ENCODE data around the gene FCMR. TPM values are rescaled to one million over a fixed set of nuclear protein-coding genes. Genes with fewer than 3 reads are reported as not detected.

FCMR gene
- total RNA-seq, 1 donor from 2014 or later = not detected

GRCh38 chr1:206880314-206880713 is 41.4 kb downstream of the FCMR start:
- DNase-seq (ENCODE audit: low spot score) = no peak
- Mint-ChIP-seq H3K4me1 (ENCODE audit: low read depth) (no peaks in the 10 kb centered on the region), H3K27ac (ENCODE audit: unreplicated experiment) (no peak overlapping the region), H3K27me3 (ENCODE audit: low read depth) (peaks cover 12% of the 10 kb centered on the region), H3K9me3 (ENCODE audit: low read depth) (peaks cover 35% of the 10 kb centered on the region), H3K4me3 (ENCODE audit: unreplicated experiment) (no peak overlapping the region), H3K36me3 (ENCODE audit: low read depth) (no peaks in the 10 kb centered on the region)
- no peak for TF ChIP-seq CTCF (IDR thresholded peaks at IDR 0.05)

GRCh38 chr1:206878456-206878855 is 43.3 kb downstream of the FCMR start:
- Mint-ChIP-seq H3K27ac (ENCODE audit: unreplicated experiment) (no peak overlapping the region), H3K4me3 (ENCODE audit: unreplicated experiment) (no peak overlapping the region)

GRCh38 chr1:206875752-206876377 is 45.9 kb downstream of the FCMR start:
- no peak for DNase-seq (ENCODE audit: low spot score)
- Mint-ChIP-seq H3K36me3 (ENCODE audit: low read depth) (no peaks in the 10 kb centered on the region), H3K27ac (ENCODE audit: unreplicated experiment) (no peak overlapping the region), H3K27me3 (ENCODE audit: low read depth) (peaks cover 4% of the 10 kb centered on the region), H3K4me3 (ENCODE audit: unreplicated experiment) (no peak overlapping the region), H3K9me3 (ENCODE audit: low read depth) (peaks cover 37% of the 10 kb centered on the region), H3K4me1 (ENCODE audit: low read depth) (no peaks in the 10 kb centered on the region)
- no peak for TF ChIP-seq CTCF (IDR thresholded peaks at IDR 0.05)

More at GRCh38 chr1:206878456-206878855, 43.3 kb downstream of the FCMR start:
- DNase-seq (ENCODE audit: low spot score) = no peak
- no peaks in the 10 kb centered on the region for H3K36me3 Mint-ChIP-seq (ENCODE audit: low read depth)
- H3K4me1 Mint-ChIP-seq (ENCODE audit: low read depth) = no peaks in the 10 kb centered on the region
- peak; percentile 7 for TF ChIP-seq CTCF (IDR thresholded peaks at IDR 0.05)
- peaks cover 10% of the 10 kb centered on the region for H3K27me3 Mint-ChIP-seq (ENCODE audit: low read depth)
- H3K9me3 Mint-ChIP-seq (ENCODE audit: low read depth) = peaks cover 39% of the 10 kb centered on the region

- H3K27me3 Mint-ChIP-seq (ENCODE audit: low read depth) = peaks cover 16% of the 10 kb centered on the region
- no peaks in the 10 kb centered on the region for H3K36me3 Mint-ChIP-seq (ENCODE audit: low read depth)
- H3K4me3 Mint-ChIP-seq (ENCODE audit: unreplicated experiment) = no peak overlapping the region
- no peak for TF ChIP-seq CTCF (IDR thresholded peaks at IDR 0.05)
- DNase-seq (ENCODE audit: low spot score) = no peak
- no peak overlapping the region for H3K27ac Mint-ChIP-seq (ENCODE audit: unreplicated experiment)
- peaks cover 27% of the 10 kb centered on the region for H3K9me3 Mint-ChIP-seq (ENCODE audit: low read depth)
- no peaks in the 10 kb centered on the region for H3K4me1 Mint-ChIP-seq (ENCODE audit: low read depth)
Measured at GRCh38 chr1:206873603-206874188, 48.0 kb downstream of the FCMR start.

GRCh38 chr1:206872139-206872538 is 49.6 kb downstream of the FCMR start:
- Mint-ChIP-seq H3K4me3 (ENCODE audit: unreplicated experiment) (no peak overlapping the region), H3K27me3 (ENCODE audit: low read depth) (peaks cover 25% of the 10 kb centered on the region), H3K9me3 (ENCODE audit: low read depth) (peaks cover 17% of the 10 kb centered on the region), H3K27ac (ENCODE audit: unreplicated experiment) (no peak overlapping the region), H3K4me1 (ENCODE audit: low read depth) (no peaks in the 10 kb centered on the region), H3K36me3 (ENCODE audit: low read depth) (no peaks in the 10 kb centered on the region)
- no peak for TF ChIP-seq CTCF (IDR thresholded peaks at IDR 0.05)
- DNase-seq (ENCODE audit: low spot score) = no peak
